OCI-LY3 (cell line): Measurements from ENCODE around the gene LYPD1.

Experiments
- H2AFZ ChIP-seq: fragments of 200-600, 300-600 bp; shearing (Covaris generic); 2 replicates; pipeline ENCODE4 v1.6.0; 2014; ENCODE audit warnings: antibody characterized with exemption, low read depth, low read length
- H3K27ac ChIP-seq: fragments of 200-600, 300-600 bp; sonication (generic); 2 replicates; pipeline ENCODE4 v1.5.1; 2014; ENCODE audit warnings: mild to moderate bottlenecking, low read length, moderate library complexity, mixed read lengths
- H3K27me3 ChIP-seq: fragments of 200-600, 300-600 bp; sonication (generic); 2 replicates; pipeline ENCODE4 v1.6.1; 2014; ENCODE audit warnings: low read depth, low read length, mixed read lengths
- H3K36me3 ChIP-seq: fragments of 200-600, 300-600 bp; sonication (generic); replicated peaks from 2 replicates; pipeline ENCODE3; 2014; ENCODE audit warnings: low read depth, low read length, mixed read lengths
- H3K4me1 ChIP-seq: fragments of 300-600, 200-600 bp; sonication (generic); 2 replicates; pipeline ENCODE4 v1.6.1; 2014; ENCODE audit warnings: low read length, mixed read lengths
- H3K4me2 ChIP-seq: fragments of 200-600, 300-600 bp; sonication (generic); 2 replicates; pipeline ENCODE4 v1.6.1; 2014; ENCODE audit warnings: low read length, mixed read lengths
- H3K4me3 ChIP-seq: fragments of 300-600, 200-600 bp; sonication (generic); 2 replicates; pipeline ENCODE4 v1.5.1; 2014; ENCODE audit warnings: antibody characterized with exemption, mild to moderate bottlenecking, low read length, moderate library complexity
- H3K79me2 ChIP-seq: fragments of 300-600, 200-600 bp; shearing (Covaris generic); 2 replicates; pipeline ENCODE4 v1.6.1; 2014; ENCODE audit warnings: mild to moderate bottlenecking, low read length, mixed read lengths
- H3K9ac ChIP-seq: fragments of 300-600, 200-600 bp; shearing (Covaris generic); 2 replicates; pipeline ENCODE4 v1.6.0; 2014; ENCODE audit warnings: mild to moderate bottlenecking, low read length, moderate library complexity
- H3K9me3 ChIP-seq: fragments of 200-600, 300-600 bp; shearing (Covaris generic); 2 replicates; pipeline ENCODE4 v1.6.1; 2014; ENCODE audit warnings: low read length, mixed read lengths; ENCODE audit not compliant: insufficient read depth
- H4K20me1 ChIP-seq: fragments of 200-600, 300-600 bp; sonication (generic); 2 replicates; pipeline ENCODE4 v1.6.1; 2016; ENCODE audit warnings: low read length, mixed read lengths; ENCODE audit not compliant: insufficient read depth
- CTCF ChIP-seq: fragments of 200-600, 300-600 bp; sonication (generic); IDR thresholded peaks from 2 replicates; pipeline ENCODE4 v1.5.1; 2014; ENCODE audit warnings: antibody characterized with exemption, low read length, low read depth
- EZH2phosphoT487 ChIP-seq: fragments of 200-600 bp; shearing (Covaris generic); IDR thresholded peaks from 2 replicates; pipeline ENCODE4 v1.6.1; 2018; ENCODE audit warnings: antibody characterized with exemption, mixed run types, low read depth

The LYPD1 gene

GRCh38 chr2:132627536-132627935 is 42.5 kb downstream of the LYPD1 start:
- no peaks in the 10 kb centered on the region for H3K9me3 ChIP-seq
- no peak overlapping the region for H3K4me3 ChIP-seq
- H3K79me2 ChIP-seq, result no peaks in the 10 kb centered on the region
- H3K4me1 ChIP-seq, result no peaks in the 10 kb centered on the region
- H2AFZ ChIP-seq, result no peak overlapping the region
- no peak overlapping the region for H3K27ac ChIP-seq
- no peak for TF ChIP-seq EZH2phosphoT487
- TF ChIP-seq CTCF, result no peak
- H3K4me2 ChIP-seq, result no peak overlapping the region
- no peaks in the 10 kb centered on the region for H3K27me3 ChIP-seq
- H4K20me1 ChIP-seq, result no peaks in the 10 kb centered on the region
- H3K9ac ChIP-seq, result no peak overlapping the region
- no peaks in the 10 kb centered on the region for H3K36me3 ChIP-seq

DNA sequence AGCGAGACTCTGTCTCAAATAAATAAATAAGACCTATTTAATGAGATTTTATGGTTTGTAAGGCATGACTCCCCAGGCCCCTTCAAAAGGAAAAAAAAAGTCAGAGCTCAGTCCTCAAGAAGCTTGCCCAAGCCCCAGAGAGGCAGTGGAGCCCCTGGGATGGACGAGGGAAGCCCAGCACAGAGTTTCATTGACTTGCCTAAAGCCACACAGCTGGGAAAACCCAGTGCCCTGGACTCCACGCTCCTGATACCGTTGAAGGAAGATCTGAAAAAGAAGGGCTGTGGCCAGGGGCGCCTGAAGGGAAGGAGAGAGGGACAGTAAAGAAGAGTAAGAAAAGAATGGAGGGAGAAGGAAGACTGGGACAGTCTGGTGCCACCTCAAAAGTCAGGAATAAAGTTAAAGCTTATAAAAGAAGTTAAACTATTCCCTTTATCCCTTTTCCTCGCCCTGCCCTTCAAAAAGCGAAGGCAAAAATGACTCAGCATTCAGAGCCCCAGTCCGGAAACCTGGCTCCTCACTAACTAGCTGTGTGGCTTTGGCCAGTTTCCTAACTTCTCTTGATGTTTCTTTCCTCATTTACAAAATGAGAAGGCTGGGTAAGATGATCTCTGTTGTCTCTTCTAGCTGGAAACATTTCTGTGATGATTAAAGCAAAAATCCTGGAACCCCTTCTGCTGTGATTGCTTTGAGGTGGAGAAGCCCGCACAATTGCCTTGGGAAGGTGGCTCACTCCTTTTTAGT is 46.7 kb downstream of the LYPD1 start:
- no peak overlapping the region for H3K27ac ChIP-seq
- no peak overlapping the region for H3K9ac ChIP-seq
- no peaks in the 10 kb centered on the region for H3K36me3 ChIP-seq
- no peaks in the 10 kb centered on the region for H3K27me3 ChIP-seq
- no peaks in the 10 kb centered on the region for H3K79me2 ChIP-seq
- TF ChIP-seq CTCF (no peak), EZH2phosphoT487 (no peak)
- no peak overlapping the region for H2AFZ ChIP-seq
- H3K4me1 ChIP-seq, result no peaks in the 10 kb centered on the region
- no peak overlapping the region for H3K4me3 ChIP-seq
- H3K4me2 ChIP-seq, result no peak overlapping the region
- H4K20me1 ChIP-seq, result no peaks in the 10 kb centered on the region
- no peaks in the 10 kb centered on the region for H3K9me3 ChIP-seq

- H3K9me3 ChIP-seq, result no peaks in the 10 kb centered on the region
- no peak overlapping the region for H2AFZ ChIP-seq
- H3K27ac ChIP-seq, result no peak overlapping the region
- no peak for TF ChIP-seq EZH2phosphoT487
- TF ChIP-seq CTCF, result no peak
- H3K79me2 ChIP-seq, result no peaks in the 10 kb centered on the region
- no peaks in the 10 kb centered on the region for H3K27me3 ChIP-seq
- no peaks in the 10 kb centered on the region for H3K36me3 ChIP-seq
- H3K4me1 ChIP-seq, result no peaks in the 10 kb centered on the region
- no peak overlapping the region for H3K4me3 ChIP-seq
- H3K9ac ChIP-seq, result no peak overlapping the region
- no peaks in the 10 kb centered on the region for H4K20me1 ChIP-seq
- H3K4me2 ChIP-seq, result no peak overlapping the region
These were observed 48.7 kb downstream of the LYPD1 start for GRCh38 chr2:132621131-132621875.

- Histone ChIP-seq H3K9ac (no peak overlapping the region), H3K4me3 (no peak overlapping the region), H3K9me3 (no peaks in the 10 kb centered on the region), H3K36me3 (no peaks in the 10 kb centered on the region), H3K27me3 (no peaks in the 10 kb centered on the region), H3K4me2 (no peak overlapping the region), H3K4me1 (no peaks in the 10 kb centered on the region), H3K27ac (no peak overlapping the region), H3K79me2 (no peaks in the 10 kb centered on the region), H2AFZ (no peak overlapping the region), H4K20me1 (no peaks in the 10 kb centered on the region)
- TF ChIP-seq CTCF (no peak), EZH2phosphoT487 (no peak)
These were observed 49.9 kb downstream of the LYPD1 start for GRCh38 chr2:132620115-132620514.
